NCI-H2029 treated with DMSO at 0.1 percent for 48 hours (cell line): Measurements from ENCODE around the gene EFCAB9.

Source experiments
- DNase-seq: peaks from one replicate; lab custom pipeline; 2025; lab: John Stamatoyannopoulos, UW

The EFCAB9 gene

GRCh38 chr5:172243302-172243701 lies 49.3 kb downstream of the EFCAB9 start:
- no peak for DNase-seq

DNA sequence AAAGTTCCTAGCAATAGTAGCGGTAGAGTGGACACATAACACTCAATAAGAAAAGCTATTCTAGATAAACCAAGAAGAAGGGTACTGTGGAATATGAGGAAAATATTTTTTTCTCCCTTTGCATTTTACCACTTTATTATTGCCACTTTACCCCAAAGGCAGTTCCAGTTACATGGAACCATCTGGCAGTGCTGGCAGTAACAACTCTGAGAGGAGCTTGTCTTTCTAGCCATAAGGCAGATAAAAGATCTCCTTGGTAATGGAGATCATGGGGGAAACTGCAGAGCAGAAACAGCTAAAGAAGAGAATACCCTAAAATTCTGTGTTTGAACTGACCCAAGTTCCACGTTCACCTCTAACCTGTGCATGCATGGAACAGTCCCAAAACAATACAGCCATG lies 51.1 kb downstream of the EFCAB9 start:
- no peak for DNase-seq

DNA sequence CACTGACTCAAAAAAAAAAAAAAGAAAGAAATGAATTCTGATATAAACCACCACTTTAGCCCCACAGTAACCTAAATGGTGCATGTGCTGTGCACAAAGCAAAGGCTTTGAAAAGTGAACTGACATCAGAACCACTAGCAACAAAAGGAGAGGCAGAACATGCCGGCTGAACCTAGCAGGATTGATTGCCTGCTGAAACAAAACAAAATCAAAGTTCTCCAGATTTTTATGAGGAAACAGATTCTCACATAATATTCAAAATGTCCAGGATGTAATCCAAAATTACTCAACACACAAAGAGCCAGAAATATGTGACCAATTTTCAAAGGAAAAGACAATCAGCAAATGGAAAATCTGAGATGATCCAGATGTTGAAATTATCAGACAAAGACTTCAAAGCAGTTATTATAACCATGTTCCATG lies 51.7 kb downstream of the EFCAB9 start:
- no peak for DNase-seq

DNA sequence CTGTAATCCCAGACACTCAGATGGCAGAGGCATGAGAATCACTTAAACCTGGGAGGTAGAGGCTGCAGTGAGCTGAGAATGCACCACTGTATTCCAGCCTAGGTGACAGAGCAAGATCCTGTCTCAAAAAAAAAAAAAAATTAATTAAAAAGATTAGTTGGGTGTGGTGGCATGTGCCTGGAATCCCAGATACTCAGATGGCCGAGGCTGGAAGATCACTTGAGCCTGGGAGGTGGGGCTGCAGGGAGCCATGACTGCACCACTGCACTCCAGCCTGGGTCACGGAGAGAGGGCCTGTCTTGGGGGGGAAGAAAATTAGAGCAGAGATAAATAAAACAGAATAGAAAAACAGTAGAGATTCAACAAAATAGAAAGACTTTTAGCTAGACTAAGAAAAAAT lies 54.7 kb downstream of the EFCAB9 start:
- no peak for DNase-seq

- DNase-seq = no peak
Observed at GRCh38 chr5:172251419-172251818, 57.4 kb downstream of the EFCAB9 start.

GRCh38 chr5:172252501-172252900 lies 58.5 kb downstream of the EFCAB9 start:
- no peak for DNase-seq
